SK-N-SH (cell line): ENCODE data around the gene LTBP1.

Experiments
- EP300 ChIP-seq, 2 experiments: IDR thresholded peaks; 2 replicates each; pipeline versions ENCODE4 v1.4.0 to v1.6.1; 2012; ENCODE audit warnings: borderline replicate concordance in 1 of 2, low read depth in 1 of 2, low read length in 1 of 2
- MXI1 ChIP-seq: IDR thresholded peaks from 2 replicates; pipeline ENCODE4 v1.6.1; 2012; ENCODE audit warnings: mild to moderate bottlenecking, low read depth, low read length, improper control_type of control experiment
- POLR2AphosphoS5 ChIP-seq: IDR thresholded peaks from 2 replicates; pipeline ENCODE4 v1.6.1; 2012; ENCODE audit warnings: low read depth, low read length
- RAD21 ChIP-seq: IDR thresholded peaks from 2 replicates; pipeline ENCODE4 v1.6.1; 2012; ENCODE audit warnings: mild to moderate bottlenecking, low read length
- SMC3 ChIP-seq: IDR thresholded peaks from 2 replicates; pipeline ENCODE4 v1.6.1; 2012; ENCODE audit warnings: low read depth, low read length, improper control_type of control experiment
- TCF12 ChIP-seq: IDR thresholded peaks from 2 replicates; pipeline ENCODE4 v1.4.0; 2012
- TF ChIP-seq, protein P1 (sequence below): fragments of 200-600 bp; sonication (generic); IDR thresholded peaks from 2 replicates; pipeline ENCODE4 v1.6.1; 2017; ENCODE audit warnings: antibody characterized with exemption, mild to moderate bottlenecking, moderate library complexity
- TF ChIP-seq, protein P2 (sequence below): IDR thresholded peaks from 2 replicates; pipeline ENCODE4 v1.4.0; 2012; ENCODE audit warnings: low read depth

DNA sequence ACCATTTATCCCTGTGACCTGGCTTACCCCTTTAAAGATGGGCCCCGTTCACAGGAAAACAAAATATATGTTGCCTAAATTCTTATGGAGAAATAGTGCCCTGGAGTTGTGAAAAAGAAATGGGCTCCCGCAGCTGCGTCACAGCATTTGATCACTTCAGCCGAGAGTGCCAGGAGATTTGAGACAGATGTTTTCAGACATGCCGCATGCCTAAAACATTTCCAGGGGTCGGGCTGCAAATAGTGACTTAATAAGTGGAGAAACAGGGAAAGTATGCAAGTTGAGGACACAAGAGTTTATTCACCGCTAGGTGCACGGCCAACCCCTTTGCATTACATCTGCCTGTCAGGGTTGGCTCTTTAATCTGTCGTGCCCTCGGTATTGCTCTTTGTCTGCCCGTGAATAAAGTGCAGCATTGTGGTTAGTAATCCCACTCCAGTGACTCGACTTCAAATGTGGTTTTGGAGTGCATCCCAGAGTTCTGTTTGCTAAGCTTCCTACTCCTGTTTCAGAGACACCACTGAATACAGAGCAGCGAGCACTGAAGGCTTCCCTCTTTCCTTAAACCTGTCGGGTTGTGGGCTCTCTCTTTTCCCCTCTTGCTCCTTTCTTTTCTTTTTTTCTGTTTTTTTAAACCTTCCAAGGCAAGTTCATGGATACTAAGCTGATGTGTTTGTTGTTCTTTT, 187.5 kb downstream of the LTBP1 start:
- TF ChIP-seq, protein P1, sequence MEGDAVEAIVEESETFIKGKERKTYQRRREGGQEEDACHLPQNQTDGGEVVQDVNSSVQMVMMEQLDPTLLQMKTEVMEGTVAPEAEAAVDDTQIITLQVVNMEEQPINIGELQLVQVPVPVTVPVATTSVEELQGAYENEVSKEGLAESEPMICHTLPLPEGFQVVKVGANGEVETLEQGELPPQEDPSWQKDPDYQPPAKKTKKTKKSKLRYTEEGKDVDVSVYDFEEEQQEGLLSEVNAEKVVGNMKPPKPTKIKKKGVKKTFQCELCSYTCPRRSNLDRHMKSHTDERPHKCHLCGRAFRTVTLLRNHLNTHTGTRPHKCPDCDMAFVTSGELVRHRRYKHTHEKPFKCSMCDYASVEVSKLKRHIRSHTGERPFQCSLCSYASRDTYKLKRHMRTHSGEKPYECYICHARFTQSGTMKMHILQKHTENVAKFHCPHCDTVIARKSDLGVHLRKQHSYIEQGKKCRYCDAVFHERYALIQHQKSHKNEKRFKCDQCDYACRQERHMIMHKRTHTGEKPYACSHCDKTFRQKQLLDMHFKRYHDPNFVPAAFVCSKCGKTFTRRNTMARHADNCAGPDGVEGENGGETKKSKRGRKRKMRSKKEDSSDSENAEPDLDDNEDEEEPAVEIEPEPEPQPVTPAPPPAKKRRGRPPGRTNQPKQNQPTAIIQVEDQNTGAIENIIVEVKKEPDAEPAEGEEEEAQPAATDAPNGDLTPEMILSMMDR, result peak; percentile 54
- TF ChIP-seq TCF12 (peak; percentile 96), POLR2AphosphoS5 (peak; percentile 93), SMC3 (peak; percentile 20; the same call in 1 of the 2 replicates), RAD21 (no peak), EP300 (IDR thresholded peaks at IDR 0.05; ENCODE audit: borderline replicate concordance in 1 of 2, low read depth in 1 of 2, low read length in 1 of 2) (peak; percentile 37 to 94; a peak in 2 of 4 replicates), MXI1 (no peak; the same call in 1 of the 2 replicates)
- TF ChIP-seq, protein P2, sequence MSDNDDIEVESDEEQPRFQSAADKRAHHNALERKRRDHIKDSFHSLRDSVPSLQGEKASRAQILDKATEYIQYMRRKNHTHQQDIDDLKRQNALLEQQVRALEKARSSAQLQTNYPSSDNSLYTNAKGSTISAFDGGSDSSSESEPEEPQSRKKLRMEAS, result peak; percentile 91
